DOHH2 (cell line): ENCODE data around the gene ROCK2.

Experiments used
- H3F3A ChIP-seq: fragments of 200-600 bp; sonication (generic), shearing (Covaris generic); 2 replicates; pipeline ENCODE4 v1.6.0; 2016; ENCODE audit warnings: antibody characterized with exemption, mild to moderate bottlenecking; ENCODE audit not compliant: control insufficient read depth, insufficient read depth
- H3K27ac ChIP-seq: fragments of 200-600 bp; sonication (generic); 2 replicates; pipeline ENCODE4 v1.5.1; 2014; ENCODE audit warnings: low read depth, mild to moderate bottlenecking, low read length, moderate library complexity
- H3K27me3 ChIP-seq: fragments of 200-600 bp; sonication (generic); 2 replicates; pipeline ENCODE4 v1.6.1; 2014; ENCODE audit warnings: mild to moderate bottlenecking, low read length, mixed read lengths; ENCODE audit not compliant: control insufficient read depth
- H3K36me3 ChIP-seq: fragments of 200-600 bp; sonication (generic); 2 replicates; pipeline ENCODE4 v1.6.1; 2014; ENCODE audit warnings: mild to moderate bottlenecking, low read length, moderate library complexity, mixed read lengths; ENCODE audit not compliant: control insufficient read depth
- H3K4me1 ChIP-seq: fragments of 200-600 bp; sonication (generic); 2 replicates; pipeline ENCODE4 v1.6.1; 2014; ENCODE audit warnings: mild to moderate bottlenecking, low read length, mixed read lengths; ENCODE audit not compliant: control insufficient read depth
- H3K4me2 ChIP-seq: fragments of 200-600 bp; sonication (generic); 2 replicates; pipeline ENCODE4 v1.6.0; 2014; ENCODE audit warnings: mild to moderate bottlenecking, low read length, moderate library complexity
- H3K4me3 ChIP-seq: fragments of 200-600 bp; sonication (generic); 2 replicates; pipeline ENCODE4 v1.5.1; 2014; ENCODE audit warnings: mild to moderate bottlenecking, low read length, mixed read lengths
- H3K79me2 ChIP-seq: fragments of 200-600 bp; sonication (generic); 2 replicates; pipeline ENCODE4 v1.6.1; 2014; ENCODE audit warnings: mild to moderate bottlenecking, low read length, mixed read lengths; ENCODE audit not compliant: control insufficient read depth
- H3K9me2 ChIP-seq: fragments of 200-600 bp; sonication (generic); replicated peaks from 2 replicates; pipeline ENCODE4 v1.6.1; 2014; ENCODE audit warnings: mild to moderate bottlenecking, low read length, mixed read lengths; ENCODE audit not compliant: control insufficient read depth
- H3K9me3 ChIP-seq: fragments of 200-600 bp; sonication (generic); 2 replicates; pipeline ENCODE4 v1.6.1; 2014; ENCODE audit warnings: antibody characterized with exemption, low read length, mixed read lengths; ENCODE audit not compliant: control insufficient read depth, insufficient read depth
- H4K20me1 ChIP-seq: fragments of 200-600 bp; sonication (generic); 2 replicates; pipeline ENCODE4 v1.6.0; 2014; ENCODE audit warnings: low read depth, mild to moderate bottlenecking, antibody characterized with exemption, low read length, moderate library complexity; ENCODE audit not compliant: control insufficient read depth, insufficient read depth
- CTCF ChIP-seq: fragments of 200-600 bp; sonication (generic); IDR thresholded peaks from one replicate; pipeline ENCODE4 v1.5.1; 2014; ENCODE audit warnings: antibody characterized with exemption, mild to moderate bottlenecking, low read depth, low read length; ENCODE audit not compliant: poor library complexity, severe bottlenecking
- EZH2phosphoT487 ChIP-seq: fragments of 200-600 bp; sonication (generic); IDR thresholded peaks from 2 replicates; pipeline ENCODE4 v1.6.1; 2017; ENCODE audit warnings: borderline replicate concordance, mild to moderate bottlenecking, antibody characterized with exemption, low read length, moderate library complexity, mixed read lengths

ROCK2 gene

GRCh38 chr2:11241412-11242203, 102.8 kb downstream of the ROCK2 start:
- Histone ChIP-seq H3K79me2 (peaks cover 48% of the 10 kb centered on the region), H3K27ac (no peak overlapping the region), H3K4me3 (no peak overlapping the region), H3K9me3 (no peaks in the 10 kb centered on the region), H3K4me2 (no peak overlapping the region), H3F3A (peaks cover 12% of the 10 kb centered on the region; the same call in 1 of the 2 replicates), H3K4me1 (peaks cover 39% of the 10 kb centered on the region), H3K36me3 (peaks cover 18% of the 10 kb centered on the region), H4K20me1 (no peaks in the 10 kb centered on the region), H3K9me2 (no peaks in the 10 kb centered on the region), H3K27me3 (no peaks in the 10 kb centered on the region)
- TF ChIP-seq EZH2phosphoT487: no peak
- TF ChIP-seq CTCF: no peak

DNA sequence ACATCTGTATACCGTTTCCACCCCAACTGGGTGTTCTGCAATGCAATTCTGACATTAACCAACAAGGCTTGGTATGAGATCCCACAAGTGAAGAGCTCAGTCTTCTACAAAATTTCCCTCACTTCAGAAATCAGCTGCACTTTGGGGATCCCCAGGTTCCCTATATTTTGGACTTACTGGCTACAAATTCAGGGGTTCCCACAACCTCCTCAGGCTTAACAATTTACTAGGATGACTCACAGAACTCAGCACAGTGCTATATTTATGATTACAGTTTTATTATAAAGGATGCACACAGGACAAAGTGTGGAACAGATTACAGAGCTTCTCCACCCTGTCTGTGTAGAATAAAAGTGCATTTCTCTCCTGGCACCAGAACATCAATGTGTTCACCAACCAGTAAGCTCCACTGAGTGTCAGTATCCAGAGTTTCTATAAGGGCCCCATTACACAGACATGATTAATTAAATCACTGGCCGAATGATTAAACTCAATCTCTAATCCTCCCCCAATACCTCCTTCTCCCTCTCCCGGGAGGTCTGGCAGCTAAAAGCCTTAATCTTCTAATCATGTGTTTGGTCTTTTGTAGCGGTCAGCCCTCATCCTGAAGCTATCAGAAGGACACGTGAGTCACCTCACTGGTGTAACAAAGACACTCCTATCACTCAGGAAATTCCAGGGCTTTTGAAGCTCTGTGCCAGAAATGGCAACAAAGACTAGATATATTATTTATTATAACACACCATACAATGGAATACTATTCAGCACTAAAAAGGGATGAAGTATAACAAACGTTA, 104.6 kb downstream of the ROCK2 start:
- peaks cover 17% of the 10 kb centered on the region; the same call in 1 of the 2 replicates for H3F3A ChIP-seq
- peaks cover 56% of the 10 kb centered on the region for H3K4me1 ChIP-seq
- H3K36me3 ChIP-seq: peaks cover 21% of the 10 kb centered on the region
- peak overlapping the region; percentile 8; the same call in 1 of the 2 replicates for H3K4me3 ChIP-seq
- peaks cover 51% of the 10 kb centered on the region for H3K79me2 ChIP-seq
- peak overlapping the region; percentile 24 for H3K4me2 ChIP-seq
- no peaks in the 10 kb centered on the region for H3K27me3 ChIP-seq
- no peak overlapping the region for H3K27ac ChIP-seq
- no peaks in the 10 kb centered on the region for H3K9me2 ChIP-seq
- no peaks in the 10 kb centered on the region for H4K20me1 ChIP-seq
- TF ChIP-seq EZH2phosphoT487 (no peak), CTCF (no peak)
- H3K9me3 ChIP-seq: no peaks in the 10 kb centered on the region

DNA sequence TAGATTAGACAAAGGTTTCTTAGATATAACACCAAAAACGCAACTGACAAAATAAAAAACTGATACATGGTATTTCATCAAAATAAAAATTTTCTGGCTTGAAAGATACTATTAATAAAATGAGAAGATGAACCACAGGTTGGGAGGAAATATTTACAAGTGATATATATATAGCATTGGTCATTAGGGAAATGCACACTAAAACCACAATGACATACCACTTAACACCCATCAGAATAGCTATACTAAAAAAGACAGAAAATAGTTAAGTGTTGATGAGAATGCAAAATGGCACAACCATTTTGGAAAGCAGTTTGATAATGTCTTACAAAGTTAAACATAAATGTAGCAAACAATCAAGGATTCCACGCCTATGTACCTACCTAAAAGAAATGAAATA, 105.3 kb downstream of the ROCK2 start:
- no peaks in the 10 kb centered on the region for H3K9me2 ChIP-seq
- H3K79me2 ChIP-seq: peaks cover 55% of the 10 kb centered on the region
- peaks cover 25% of the 10 kb centered on the region for H3K36me3 ChIP-seq
- no peak for TF ChIP-seq CTCF
- TF ChIP-seq EZH2phosphoT487: no peak
- peak overlapping the region; percentile 24 for H3K4me2 ChIP-seq
- H3K27me3 ChIP-seq: no peaks in the 10 kb centered on the region
- peaks cover 20% of the 10 kb centered on the region for H3F3A ChIP-seq
- no peaks in the 10 kb centered on the region for H4K20me1 ChIP-seq
- peak overlapping the region; percentile 8; the same call in 1 of the 2 replicates for H3K4me3 ChIP-seq
- H3K4me1 ChIP-seq: peaks cover 63% of the 10 kb centered on the region
- H3K9me3 ChIP-seq: no peaks in the 10 kb centered on the region
- no peak overlapping the region for H3K27ac ChIP-seq
